SK-N-DZ (cell line): ENCODE measurements around the gene OR51B5. TPM values are rescaled to one million over a fixed set of nuclear protein-coding genes. Genes with fewer than 3 reads are reported as not detected.
"Not testable (repeated sequence)": the region's sequence is repeated elsewhere in the genome, so short reads cannot be mapped to it uniquely, and the experiment has no call there.

Experiments
- DNase-seq: peaks from one replicate; pipeline ENCODE4 v3.0.0-alpha.2; 2015; ENCODE audit warnings: low spot score
- polyA plus RNA-seq, 2 experiments: library from polyadenylated mRNA; depleted of rRNA; stranded (reverse); fragments of >200 nt; gene quantifications; 2 replicates each; pipeline ENCODE4 v1.2.3, GENCODE V29; 2014

Gene OR51B5
- 0.57 TPM in 1 of 2 replicates, not detected in the other for polyA plus RNA-seq (2014; cell fraction: cytosol; rRNA removed)
- polyA plus RNA-seq (2014; cell fraction: nucleus; rRNA removed): 0.38 TPM in 1 of 2 replicates, not detected in the other

GRCh38 chr11:5343474-5344335 is at the start of gene OR51B5:
TSS of gene OR51B5 (minus strand) at chr11:5343524. CDS start at chr11:5343524, 0 bp downstream.
- no peak for DNase-seq

- no peak for DNase-seq
These were observed 46.9 kb upstream of the OR51B5 start for GRCh38 chr11:5390210-5390609.

- DNase-seq: no peak
These were observed 41.0 kb upstream of the OR51B5 start for GRCh38 chr11:5384335-5384734.

GRCh38 chr11:5383576-5383975 is 40.3 kb upstream of the OR51B5 start, which contains the start of gene OR51M1:
TSS of gene OR51M1 (plus strand) at chr11:5383812. CDS start at chr11:5389399, 5,587 bp downstream.
- no peak for DNase-seq

GRCh38 chr11:5380740-5381342 is 37.5 kb upstream of the OR51B5 start:
- peak; percentile 50 for DNase-seq

GRCh38 chr11:5369789-5370188 is 26.5 kb upstream of the OR51B5 start:
- no peak for DNase-seq

- no peak for DNase-seq
These were observed 25.2 kb upstream of the OR51B5 start for GRCh38 chr11:5368502-5369043.

- DNase-seq: no peak
These were observed 24.2 kb upstream of the OR51B5 start for GRCh38 chr11:5367448-5368074.

- DNase-seq: no peak
These were observed 23.5 kb upstream of the OR51B5 start for GRCh38 chr11:5366856-5367255.

GRCh38 chr11:5366365-5366764 is 23.0 kb upstream of the OR51B5 start:
- DNase-seq: not testable (repeated sequence)

- DNase-seq: no peak
These were observed 20.9 kb upstream of the OR51B5 start for GRCh38 chr11:5364214-5364613.

- no peak for DNase-seq
These were observed 20.4 kb upstream of the OR51B5 start for GRCh38 chr11:5363679-5364078.

GRCh38 chr11:5362017-5362625 is 18.8 kb upstream of the OR51B5 start:
- no peak for DNase-seq

GRCh38 chr11:5356031-5356430 is 12.7 kb upstream of the OR51B5 start:
- not testable (repeated sequence) for DNase-seq

GRCh38 chr11:5351208-5351607 is 7.9 kb upstream of the OR51B5 start, which contains the start of gene OR51B6:
TSS of gene OR51B6 (plus strand) at chr11:5351508. CDS start at chr11:5351508, 0 bp downstream.
- DNase-seq: no peak

- DNase-seq: no peak
These were observed 6.2 kb upstream of the OR51B5 start for GRCh38 chr11:5349550-5349949.

- DNase-seq: no peak
These were observed 5.3 kb upstream of the OR51B5 start for GRCh38 chr11:5348551-5349194.

GRCh38 chr11:5345831-5346230 is 2.5 kb upstream of the OR51B5 start:
- DNase-seq: no peak

GRCh38 chr11:5339771-5340322 is 3.5 kb downstream of the OR51B5 start:
- no peak for DNase-seq

GRCh38 chr11:5337253-5337652 is 6.1 kb downstream of the OR51B5 start:
- not testable (repeated sequence) for DNase-seq
